NT2/D1 (cell line): ENCODE results near the gene PSKH1.

ENCODE experiments used
- SUZ12 ChIP-seq: IDR thresholded peaks from 2 replicates; pipeline ENCODE4 v1.6.1; 2011; ENCODE audit not compliant: insufficient read length, insufficient read depth; ENCODE audit errors: extremely low read depth
- ZNF274 ChIP-seq: IDR thresholded peaks from 2 replicates; pipeline ENCODE4 v1.6.1; 2011; ENCODE audit warnings: mild to moderate bottlenecking, low read depth, low read length

DNA sequence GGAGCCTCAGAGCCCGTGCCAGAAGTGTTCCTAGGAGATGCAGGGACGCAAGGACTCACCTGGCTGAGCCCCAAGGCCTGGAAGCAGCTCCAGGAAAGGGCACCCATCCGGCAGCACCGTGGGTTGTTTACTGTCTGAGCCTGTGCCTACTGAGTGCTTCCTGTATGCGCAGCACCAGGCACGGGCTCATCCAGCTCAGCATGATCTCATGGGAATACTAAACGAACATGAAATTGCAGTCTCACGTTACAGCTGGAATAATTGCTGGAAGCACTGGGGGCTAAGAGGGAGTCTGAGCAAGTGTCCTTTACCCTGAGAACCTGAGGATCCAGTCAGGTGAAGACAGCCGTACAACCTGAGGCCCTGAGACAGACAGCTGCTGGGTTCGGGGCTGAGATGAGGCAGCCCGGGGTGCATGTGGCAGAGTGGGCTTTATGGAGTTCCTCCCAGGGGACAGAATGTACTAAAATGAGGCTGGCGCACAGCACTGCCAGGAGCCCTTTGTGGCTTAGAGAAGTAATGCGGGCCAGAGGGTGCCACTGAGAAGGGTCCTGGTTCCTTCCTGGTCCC, 33.2 kb downstream of the PSKH1 start:
- TF ChIP-seq ZNF274, result no peak
- no peak for TF ChIP-seq SUZ12
